WI38 (cell line): Measurements from ENCODE around the gene ENPP7.

Experiments
- H3K4me3 ChIP-seq: 2 replicates; pipeline ENCODE4 v1.5.1; 2011; ENCODE audit warnings: low read depth, mild to moderate bottlenecking, control low read depth, low read length
- CTCF ChIP-seq: IDR thresholded peaks from 2 replicates; pipeline ENCODE4 v1.5.1; 2012; ENCODE audit warnings: low read depth, mild to moderate bottlenecking, control low read depth, low read length

Gene ENPP7

GRCh38 chr17:79730769-79731483 is at the start of gene ENPP7:
Gene ENPP7 (plus strand): TSS chr17:79730943. CDS start chr17:79731140, 197 bp downstream.
- TF ChIP-seq CTCF, result no peak
- no peak within 1 kb of the TSS for H3K4me3 ChIP-seq

GRCh38 chr17:79681101-79681621 is 49.6 kb upstream of the ENPP7 start:
- no peak overlapping the region for H3K4me3 ChIP-seq
- TF ChIP-seq CTCF, result no peak

GRCh38 chr17:79681628-79682261 is 49.0 kb upstream of the ENPP7 start:
- TF ChIP-seq CTCF, result no peak
- H3K4me3 ChIP-seq, result no peak overlapping the region

- H3K4me3 ChIP-seq, result no peak overlapping the region
- TF ChIP-seq CTCF, result no peak
Measured at GRCh38 chr17:79683365-79683764, 47.4 kb upstream of the ENPP7 start.

- H3K4me3 ChIP-seq, result no peak overlapping the region
- TF ChIP-seq CTCF, result no peak
Measured at GRCh38 chr17:79684132-79684985, 46.4 kb upstream of the ENPP7 start.

- TF ChIP-seq CTCF, result no peak
- H3K4me3 ChIP-seq, result no peak overlapping the region
Measured at GRCh38 chr17:79685121-79685520, 45.6 kb upstream of the ENPP7 start.
